ENCODE measurements around the gene SUN1. TPM values are rescaled to one million over a fixed set of nuclear protein-coding genes. Genes with fewer than 3 reads are reported as not detected.

The SUN1 gene
- total RNA-seq, 2 experiments from 2014 or later: 41.4 to 46.3 TPM

- Mint-ChIP-seq H3K4me3 (no peak overlapping the region), H3K27ac (no peak overlapping the region), H3K36me3 (peaks cover 5% of the 10 kb centered on the region), H3K9me3 (ENCODE audit: low read depth) (no peaks in the 10 kb centered on the region), H3K4me1 (peaks cover 4% of the 10 kb centered on the region), H3K27me3 (no peaks in the 10 kb centered on the region)
- DNase-seq (no peak), ATAC-seq (no peak)
- CTCF ChIA-PET: no interaction called here
Measured at GRCh38 chr7:884191-885003, 52.1 kb downstream of the SUN1 start.

- CTCF ChIA-PET: interaction anchor here (1.0 kb wide), 1 partner anchor 22 kb away, joined by 3 read pairs; no protein-coding TSS in a partner anchor
- no peaks in the 10 kb centered on the region for H3K9me3 Mint-ChIP-seq (ENCODE audit: low read depth)
- no peak overlapping the region for H3K27ac Mint-ChIP-seq
- H3K36me3 Mint-ChIP-seq: peaks cover 6% of the 10 kb centered on the region
- ATAC-seq (no peak), DNase-seq (no peak)
- H3K27me3 Mint-ChIP-seq: no peaks in the 10 kb centered on the region
- peaks cover 2% of the 10 kb centered on the region for H3K4me1 Mint-ChIP-seq
- H3K4me3 Mint-ChIP-seq: no peak overlapping the region
Measured at GRCh38 chr7:885261-885892, 53.1 kb downstream of the SUN1 start.

- Mint-ChIP-seq H3K27me3 (no peaks in the 10 kb centered on the region), H3K4me3 (no peak overlapping the region), H3K9me3 (ENCODE audit: low read depth) (no peaks in the 10 kb centered on the region), H3K36me3 (peaks cover 11% of the 10 kb centered on the region), H3K27ac (no peak overlapping the region), H3K4me1 (peaks cover 2% of the 10 kb centered on the region)
- CTCF ChIA-PET: interaction anchor here (1.0 kb wide), 1 partner anchor 21 kb away, joined by 3 read pairs; no protein-coding TSS in a partner anchor
- no peak for ATAC-seq
- no peak for DNase-seq
Measured at GRCh38 chr7:885893-886625, 53.8 kb downstream of the SUN1 start.

GRCh38 chr7:886626-887487, 54.6 kb downstream of the SUN1 start:
- CTCF ChIA-PET: no interaction called here
- H3K4me1 Mint-ChIP-seq: peaks cover 2% of the 10 kb centered on the region
- H3K27ac Mint-ChIP-seq: no peak overlapping the region
- ATAC-seq (no peak), DNase-seq (no peak)
- no peaks in the 10 kb centered on the region for H3K27me3 Mint-ChIP-seq
- H3K36me3 Mint-ChIP-seq: peaks cover 13% of the 10 kb centered on the region
- no peak overlapping the region for H3K4me3 Mint-ChIP-seq
- no peaks in the 10 kb centered on the region for H3K9me3 Mint-ChIP-seq (ENCODE audit: low read depth)

GRCh38 chr7:887488-887820, 55.2 kb downstream of the SUN1 start:
- H3K9me3 Mint-ChIP-seq (ENCODE audit: low read depth): no peaks in the 10 kb centered on the region
- H3K27me3 Mint-ChIP-seq: no peaks in the 10 kb centered on the region
- H3K4me1 Mint-ChIP-seq: peaks cover 2% of the 10 kb centered on the region
- no peak overlapping the region for H3K4me3 Mint-ChIP-seq
- no peak overlapping the region for H3K27ac Mint-ChIP-seq
- no peak for ATAC-seq
- H3K36me3 Mint-ChIP-seq: peaks cover 16% of the 10 kb centered on the region
- CTCF ChIA-PET: no interaction called here
- DNase-seq: no peak

- CTCF ChIA-PET: no interaction called here
- H3K4me1 Mint-ChIP-seq: peaks cover 2% of the 10 kb centered on the region
- ATAC-seq (no peak), DNase-seq (no peak)
- H3K4me3 Mint-ChIP-seq: no peak overlapping the region
- H3K36me3 Mint-ChIP-seq: peaks cover 25% of the 10 kb centered on the region
- no peaks in the 10 kb centered on the region for H3K9me3 Mint-ChIP-seq (ENCODE audit: low read depth)
- H3K27ac Mint-ChIP-seq: no peak overlapping the region
- no peaks in the 10 kb centered on the region for H3K27me3 Mint-ChIP-seq
Measured at GRCh38 chr7:888081-889024, 56.1 kb downstream of the SUN1 start.

- Mint-ChIP-seq H3K9me3 (ENCODE audit: low read depth) (no peaks in the 10 kb centered on the region), H3K4me3 (no peak overlapping the region), H3K4me1 (peaks cover 2% of the 10 kb centered on the region), H3K36me3 (peaks cover 30% of the 10 kb centered on the region), H3K27me3 (no peaks in the 10 kb centered on the region), H3K27ac (no peak overlapping the region)
- CTCF ChIA-PET: no interaction called here
- no peak for DNase-seq
- no peak for ATAC-seq
Measured at GRCh38 chr7:889025-889390, 56.7 kb downstream of the SUN1 start.

- CTCF ChIA-PET: no interaction called here
- ATAC-seq: no peak
- Mint-ChIP-seq H3K27ac (no peak overlapping the region), H3K4me3 (no peak overlapping the region), H3K36me3 (peaks cover 32% of the 10 kb centered on the region), H3K4me1 (peaks cover 2% of the 10 kb centered on the region), H3K9me3 (ENCODE audit: low read depth) (no peaks in the 10 kb centered on the region), H3K27me3 (no peaks in the 10 kb centered on the region)
- no peak for DNase-seq
Measured at GRCh38 chr7:889391-889790, 57.1 kb downstream of the SUN1 start.

- H3K27ac Mint-ChIP-seq: no peak overlapping the region
- no peak for DNase-seq
- peaks cover 40% of the 10 kb centered on the region for H3K36me3 Mint-ChIP-seq
- no peak overlapping the region for H3K4me3 Mint-ChIP-seq
- H3K9me3 Mint-ChIP-seq (ENCODE audit: low read depth): no peaks in the 10 kb centered on the region
- ATAC-seq: no peak
- CTCF ChIA-PET: no interaction called here
- H3K4me1 Mint-ChIP-seq: no peaks in the 10 kb centered on the region
- H3K27me3 Mint-ChIP-seq: no peaks in the 10 kb centered on the region
Measured at GRCh38 chr7:890868-891267, 58.6 kb downstream of the SUN1 start.

- Mint-ChIP-seq H3K27ac (no peak overlapping the region), H3K4me3 (no peak overlapping the region), H3K4me1 (no peaks in the 10 kb centered on the region), H3K27me3 (no peaks in the 10 kb centered on the region), H3K36me3 (peaks cover 44% of the 10 kb centered on the region), H3K9me3 (ENCODE audit: low read depth) (no peaks in the 10 kb centered on the region)
- CTCF ChIA-PET: no interaction called here
- no peak for ATAC-seq
- DNase-seq: no peak
Measured at GRCh38 chr7:891291-891690, 59.0 kb downstream of the SUN1 start.

- CTCF ChIA-PET: no interaction called here
- DNase-seq: no peak
- Mint-ChIP-seq H3K4me1 (no peaks in the 10 kb centered on the region), H3K4me3 (no peak overlapping the region), H3K9me3 (ENCODE audit: low read depth) (no peaks in the 10 kb centered on the region), H3K27ac (no peak overlapping the region), H3K27me3 (no peaks in the 10 kb centered on the region), H3K36me3 (peaks cover 46% of the 10 kb centered on the region)
- ATAC-seq: no peak
Measured at GRCh38 chr7:891805-892204, 59.5 kb downstream of the SUN1 start.

GRCh38 chr7:892648-893593, 60.6 kb downstream of the SUN1 start:
- H3K27me3 Mint-ChIP-seq: no peaks in the 10 kb centered on the region
- H3K27ac Mint-ChIP-seq: no peak overlapping the region
- no peaks in the 10 kb centered on the region for H3K9me3 Mint-ChIP-seq (ENCODE audit: low read depth)
- no peak overlapping the region for H3K4me3 Mint-ChIP-seq
- peaks cover 46% of the 10 kb centered on the region for H3K36me3 Mint-ChIP-seq
- ATAC-seq: no peak
- DNase-seq: no peak
- CTCF ChIA-PET: no interaction called here
- H3K4me1 Mint-ChIP-seq: no peaks in the 10 kb centered on the region
